ENCODE results near the gene SLC9A9.

Gene SLC9A9

GRCh38 chr3:143633816-143634215 lies 214.5 kb downstream of the SLC9A9 start:
- H3K4me3 ChIP-seq (ENCODE audit: control insufficient read depth, low read depth, low read length), result no peak overlapping the region
- peak; percentile 21 for DNase-seq (ENCODE audit: low read depth)
- TF ChIP-seq CTCF (conservative IDR thresholded peaks at IDR 0.05; ENCODE audit: control insufficient read depth, insufficient read depth, low read depth, low read length), result no peak

GRCh38 chr3:143629726-143630125 lies 218.5 kb downstream of the SLC9A9 start:
- H3K4me3 ChIP-seq (ENCODE audit: control insufficient read depth, low read depth, low read length), result no peak overlapping the region
- no peak for TF ChIP-seq CTCF (conservative IDR thresholded peaks at IDR 0.05; ENCODE audit: control insufficient read depth, insufficient read depth, low read depth, low read length)

GRCh38 chr3:143628971-143629370 lies 219.3 kb downstream of the SLC9A9 start:
- peak; percentile 66 for DNase-seq (ENCODE audit: low read depth)
- no peak overlapping the region for H3K4me3 ChIP-seq (ENCODE audit: control insufficient read depth, low read depth, low read length)
- no peak for TF ChIP-seq CTCF (conservative IDR thresholded peaks at IDR 0.05; ENCODE audit: control insufficient read depth, insufficient read depth, low read depth, low read length)

More at GRCh38 chr3:143629726-143630125, 218.5 kb downstream of the SLC9A9 start:
- DNase-seq (ENCODE audit: low read depth), result no peak

- H3K4me3 ChIP-seq (ENCODE audit: control insufficient read depth, low read depth, low read length), result no peak overlapping the region
- peak; percentile 77 for DNase-seq (ENCODE audit: low read depth)
- TF ChIP-seq CTCF (conservative IDR thresholded peaks at IDR 0.05; ENCODE audit: control insufficient read depth, insufficient read depth, low read depth, low read length), result no peak
These were observed 220.9 kb downstream of the SLC9A9 start for GRCh38 chr3:143627336-143627735.

GRCh38 chr3:143619231-143619630 lies 229.0 kb downstream of the SLC9A9 start:
- no peak for TF ChIP-seq CTCF (conservative IDR thresholded peaks at IDR 0.05; ENCODE audit: control insufficient read depth, insufficient read depth, low read depth, low read length)
- no peak for DNase-seq (ENCODE audit: low read depth)
- H3K4me3 ChIP-seq (ENCODE audit: control insufficient read depth, low read depth, low read length), result no peak overlapping the region

GRCh38 chr3:143617050-143617449 lies 231.2 kb downstream of the SLC9A9 start:
- DNase-seq (ENCODE audit: low read depth), result no peak
- no peak overlapping the region for H3K4me3 ChIP-seq (ENCODE audit: control insufficient read depth, low read depth, low read length)
- TF ChIP-seq CTCF (conservative IDR thresholded peaks at IDR 0.05; ENCODE audit: control insufficient read depth, insufficient read depth, low read depth, low read length), result no peak

- TF ChIP-seq CTCF (conservative IDR thresholded peaks at IDR 0.05; ENCODE audit: control insufficient read depth, insufficient read depth, low read depth, low read length), result no peak
- H3K4me3 ChIP-seq (ENCODE audit: control insufficient read depth, low read depth, low read length), result no peak overlapping the region
- peak; percentile 56 for DNase-seq (ENCODE audit: low read depth)
These were observed 235.0 kb downstream of the SLC9A9 start for GRCh38 chr3:143613226-143613625.
